Lower leg skin (tissue), 4 donors: ENCODE measurements around the gene RELL2. TPM values are rescaled to one million over a fixed set of nuclear protein-coding genes. Genes with fewer than 3 reads are reported as not detected.

Experiments
- DNase-seq, 2 donors: peaks; one replicate each; pipeline ENCODE4 v3.0.0-alpha.2; 2019; ENCODE audit warnings: low spot score in 2 of 2
- H3K4me3 ChIP-seq: fragments of 200-600 bp; sonication (generic); 2 replicates; pipeline ENCODE4 v1.5.1; 2017; ENCODE audit warnings: mild to moderate bottlenecking, low read depth; ENCODE audit not compliant: poor library complexity, severe bottlenecking
- CTCF ChIP-seq, 3 donors: fragments of 450-650 bp; IDR thresholded peaks; one replicate each; pipeline ENCODE4 v1.5.1; 2016; ENCODE audit warnings: antibody characterized with exemption in 3 of 3, mild to moderate bottlenecking in 3 of 3, moderate library complexity in 2 of 3
- POLR2A ChIP-seq, 2 donors: fragments of 450-650 bp; IDR thresholded peaks; one replicate each; pipeline ENCODE4 v1.6.1; 2016 to 2017; ENCODE audit warnings: antibody characterized with exemption in 2 of 2, mild to moderate bottlenecking in 1 of 2, moderate library complexity in 1 of 2
- WGBS, 2 donors: methylation state at CpG; one replicate each; pipeline ENCODE4 v1.1.5; 2018; 5-methylcytosine and 5-hydroxymethylcytosine counted together
- intact Hi-C: fragments of 100-400 bp; cut with DNase I; formaldehyde crosslinking; loops from one replicate; pipeline ENCODE4 v1.15.0; 2023; ENCODE audit warnings: low total_unique reads
- total RNA-seq, 4 donors: library from RNA; depleted of rRNA; stranded (reverse); fragments of >200 nt; gene quantifications; one replicate each; pipeline ENCODE4 v1.1.0, GENCODE V29; 2016

The RELL2 gene
- total RNA-seq, 4 donors from 2014 or later = 5.9 to 11.4 (median 9.0) TPM

DNA sequence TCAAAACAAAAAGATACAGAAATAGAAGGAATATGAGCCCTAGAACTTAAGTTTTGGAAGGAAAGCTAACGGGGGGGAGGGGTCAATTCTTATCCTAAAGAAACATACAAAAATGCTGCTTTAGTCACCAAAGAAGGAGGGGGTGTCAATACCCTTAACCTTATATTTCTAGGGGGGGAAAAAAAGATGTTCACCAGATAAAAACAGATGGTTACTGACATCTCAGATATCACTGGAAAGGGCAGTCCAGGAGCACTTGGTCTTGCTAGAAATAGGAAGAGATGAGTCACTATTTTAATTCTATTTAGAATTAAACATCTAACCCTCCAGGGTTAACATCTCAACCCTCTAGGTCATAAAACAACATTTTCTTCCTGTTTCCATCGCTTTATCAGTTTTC, 19.7 kb upstream of the RELL2 start:
- H3K4me3 ChIP-seq = peak overlapping the region; percentile 82
- TF ChIP-seq CTCF (IDR thresholded peaks at IDR 0.05) = no peak
- TF ChIP-seq POLR2A (IDR thresholded peaks at IDR 0.05) = no peak
- 28 to 36% methylated on average over 2 of the region's 2 CpGs for WGBS, 2 donors
- DNase-seq = no peak
- intact Hi-C loops = no loop called here

DNA sequence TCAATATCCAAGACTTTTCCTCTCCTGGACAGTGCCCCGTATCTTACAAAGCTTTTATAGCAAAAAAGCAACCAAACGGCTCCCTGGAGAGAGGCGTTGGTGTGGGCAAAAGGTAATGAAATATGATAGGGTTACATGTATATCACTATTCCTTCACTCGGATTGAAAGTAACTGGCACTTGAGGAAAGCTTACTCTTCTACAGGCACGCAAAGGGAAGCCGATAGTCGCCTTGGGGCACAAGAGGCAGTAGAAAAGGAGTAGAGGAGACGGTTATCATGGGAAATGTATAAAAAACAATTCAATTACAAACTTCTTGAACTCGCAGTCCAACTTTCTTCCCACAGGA, 19.1 kb upstream of the RELL2 start:
- intact Hi-C loops = no loop called here
- 1 to 3% methylated on average over 9 of the region's 9 CpGs for WGBS, 2 donors
- DNase-seq = no peak
- H3K4me3 ChIP-seq = peak overlapping the region; percentile 82
- no peak for TF ChIP-seq CTCF (IDR thresholded peaks at IDR 0.05)
- TF ChIP-seq POLR2A (IDR thresholded peaks at IDR 0.05) = no peak

DNA sequence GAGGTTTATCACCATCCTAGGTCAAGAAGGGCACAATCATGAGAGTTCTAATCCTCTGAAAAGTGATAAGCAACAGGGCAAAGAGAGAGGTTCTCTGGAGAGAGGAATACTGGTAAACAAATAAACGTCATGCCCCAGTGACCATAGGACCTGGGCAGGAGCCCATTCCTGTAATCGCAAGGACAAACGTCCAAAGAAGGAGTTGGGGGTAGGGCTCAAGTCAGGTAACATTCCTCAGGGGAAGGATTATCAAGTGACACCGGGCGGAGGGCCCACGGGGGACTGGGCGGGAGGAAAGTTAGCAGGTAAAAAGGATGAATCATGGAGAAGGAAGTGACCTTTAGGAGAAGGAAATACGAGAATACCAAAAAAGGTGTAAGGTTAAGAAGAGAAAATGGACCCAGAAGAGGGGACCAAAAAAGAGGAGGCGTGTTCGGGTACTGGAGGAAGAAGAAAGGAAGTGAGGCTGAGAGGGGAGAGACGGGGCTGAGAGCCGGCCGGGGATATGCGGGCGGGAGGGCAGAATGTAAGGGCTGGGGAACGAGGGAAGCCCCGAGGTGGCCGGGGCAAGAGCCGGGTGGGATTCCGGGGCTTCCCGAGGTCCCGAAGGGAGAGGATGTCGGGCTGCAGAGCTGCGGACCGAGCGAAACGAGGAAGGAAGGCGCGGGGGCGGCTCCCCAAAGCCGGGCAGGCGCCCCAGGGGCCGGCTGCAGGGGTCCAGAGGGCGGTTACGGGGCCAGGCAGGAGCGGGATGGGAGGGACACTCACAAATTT, 18.6 kb upstream of the RELL2 start:
- WGBS, 2 donors = 1% methylated on average over 31 to 36 of the region's 36 CpGs
- TF ChIP-seq POLR2A (IDR thresholded peaks at IDR 0.05) (no peak), CTCF (IDR thresholded peaks at IDR 0.05) (no peak)
- DNase-seq = peak; percentile 52 to 90
- intact Hi-C loops = no loop called here
- peak overlapping the region; percentile 82 for H3K4me3 ChIP-seq

GRCh38 chr5:141618804-141619554, 17.8 kb upstream of the RELL2 start, which contains the start of gene DIAPH1:
Gene DIAPH1, minus strand, starts transcription at chr5:141619000. Its CDS starts 86 bp downstream, at chr5:141618914.
- TF ChIP-seq POLR2A (IDR thresholded peaks at IDR 0.05) = peak in 1 of 2 donors; percentile 70
- TF ChIP-seq CTCF (IDR thresholded peaks at IDR 0.05) = peak in 2 of 3 donors; percentile 48 to 53
- DNase-seq = peak; percentile 97 to 99
- H3K4me3 ChIP-seq = peak within 1 kb of the TSS; percentile 82
- WGBS, 2 donors = 2% methylated on average over 46 to 51 of the region's 70 CpGs
- intact Hi-C loops = no loop called here

- DNase-seq = peak in 1 of 2 donors; percentile 79
- intact Hi-C loops = no loop called here
- TF ChIP-seq POLR2A (IDR thresholded peaks at IDR 0.05) (no peak), CTCF (IDR thresholded peaks at IDR 0.05) (no peak)
- H3K4me3 ChIP-seq = no peak overlapping the region
These were observed 13.6 kb upstream of the RELL2 start for GRCh38 chr5:141623186-141623585.
